Measurements from ENCODE around the gene CDHR5.

DNA sequence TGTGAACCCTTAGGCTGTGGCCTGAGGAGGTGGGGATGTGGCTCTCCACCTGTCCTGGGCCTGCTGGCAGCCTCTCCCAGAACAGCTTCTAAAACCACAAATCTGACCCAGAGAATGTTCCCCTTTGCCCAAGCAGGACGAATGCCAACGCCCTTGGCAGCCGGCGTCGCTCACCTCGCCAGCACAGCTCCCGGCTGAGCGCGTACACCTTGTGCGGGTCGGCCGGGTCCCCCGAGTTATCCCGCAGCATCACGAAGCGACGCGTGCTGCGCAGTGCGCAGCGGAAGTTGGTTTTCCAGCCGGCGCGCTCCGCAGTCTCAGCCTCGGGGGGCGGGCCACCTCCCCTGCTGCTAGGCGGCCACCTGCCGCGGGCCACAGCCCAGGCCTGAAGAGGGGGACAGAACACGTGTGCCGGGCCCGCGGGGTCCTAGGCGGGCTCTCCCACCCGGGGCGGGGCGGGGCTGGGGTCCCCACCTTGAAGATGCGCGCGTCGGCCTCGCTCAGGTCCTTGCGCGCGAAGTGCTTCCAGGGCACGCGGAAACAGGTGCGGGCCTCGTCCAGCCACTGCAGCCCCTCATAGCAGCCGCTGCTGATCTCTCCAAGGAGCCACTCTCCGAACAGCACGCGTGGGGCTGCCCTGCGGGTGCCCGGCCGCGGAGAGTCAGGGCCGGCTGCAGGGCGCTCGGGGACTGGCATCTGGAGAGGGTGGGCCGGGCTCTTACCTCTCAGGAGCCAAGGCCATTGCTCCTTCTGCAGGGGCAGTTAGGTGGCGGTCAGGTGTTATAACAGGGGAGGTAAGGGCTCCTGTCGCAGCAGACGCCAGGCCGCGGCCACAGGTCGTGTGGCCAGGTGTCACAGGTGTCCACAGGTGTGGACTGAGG lies 9.9 kb downstream of the CDHR5 start:
- TF ChIP-seq, protein P1, sequence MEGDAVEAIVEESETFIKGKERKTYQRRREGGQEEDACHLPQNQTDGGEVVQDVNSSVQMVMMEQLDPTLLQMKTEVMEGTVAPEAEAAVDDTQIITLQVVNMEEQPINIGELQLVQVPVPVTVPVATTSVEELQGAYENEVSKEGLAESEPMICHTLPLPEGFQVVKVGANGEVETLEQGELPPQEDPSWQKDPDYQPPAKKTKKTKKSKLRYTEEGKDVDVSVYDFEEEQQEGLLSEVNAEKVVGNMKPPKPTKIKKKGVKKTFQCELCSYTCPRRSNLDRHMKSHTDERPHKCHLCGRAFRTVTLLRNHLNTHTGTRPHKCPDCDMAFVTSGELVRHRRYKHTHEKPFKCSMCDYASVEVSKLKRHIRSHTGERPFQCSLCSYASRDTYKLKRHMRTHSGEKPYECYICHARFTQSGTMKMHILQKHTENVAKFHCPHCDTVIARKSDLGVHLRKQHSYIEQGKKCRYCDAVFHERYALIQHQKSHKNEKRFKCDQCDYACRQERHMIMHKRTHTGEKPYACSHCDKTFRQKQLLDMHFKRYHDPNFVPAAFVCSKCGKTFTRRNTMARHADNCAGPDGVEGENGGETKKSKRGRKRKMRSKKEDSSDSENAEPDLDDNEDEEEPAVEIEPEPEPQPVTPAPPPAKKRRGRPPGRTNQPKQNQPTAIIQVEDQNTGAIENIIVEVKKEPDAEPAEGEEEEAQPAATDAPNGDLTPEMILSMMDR (IDR thresholded peaks at IDR 0.05 in 4 of 5, conservative IDR thresholded peaks at IDR 0.05 in 1 of 5): no peak
- no peak for TF ChIP-seq POLR2A (IDR thresholded peaks at IDR 0.05)

Measured in gastrocnemius medialis (tissue), 4 donors.